CD4-positive, alpha-beta T cell (primary cell): Measurements from ENCODE around the gene CCBE1. TPM values are rescaled to one million over a fixed set of nuclear protein-coding genes. Genes with fewer than 3 reads are reported as not detected.

ENCODE experiments used
- ATAC-seq: fragments of 200-7000 bp; cut with Tn5 transposase; one replicate; pipeline ENCODE4 v1.10.0; 2022; ENCODE audit warnings: mild to moderate bottlenecking; ENCODE audit not compliant: poor library complexity
- CTCF ChIA-PET: fragments of 350-600 bp; sonication (Branson Sonifier 250); formaldehyde crosslinking; loops from one replicate; lab custom pipeline; 2021; ENCODE audit warnings: antibody characterized with exemption, inconsistent platforms; lab: Charles Lee
- POLR2A ChIA-PET: fragments of 350-600 bp; sonication (Branson Sonifier 250); formaldehyde crosslinking; loops from one replicate; lab custom pipeline; 2021; ENCODE audit warnings: antibody characterized with exemption, inconsistent platforms; lab: Charles Lee
- DNase-seq, 14 experiments: peaks; one replicate each; pipeline ENCODE4 v3.0.0-alpha.2; 2013 to 2020; ENCODE audit warnings: mixed read lengths in 2 of 14
- H3K27ac ChIP-seq, 2 donors: one replicate each; pipeline versions ENCODE4 v1.5.1 to v1.7.0; 2013; ENCODE audit warnings: low read length in 2 of 2, low read depth in 1 of 2, mild to moderate bottlenecking in 1 of 2
- H3K27me3 ChIP-seq, 2 experiments: 1 replicate in 1 of 2; 2 replicates in 1 of 2; pipeline versions ENCODE4 v1.6.1 to v1.7.0; 2013; ENCODE audit warnings: low read length in 2 of 2, control low read depth in 1 of 2, mild to moderate bottlenecking in 1 of 2, moderate library complexity in 1 of 2; ENCODE audit not compliant: insufficient read depth in 2 of 2, control insufficient read depth in 1 of 2
- H3K36me3 ChIP-seq: one replicate; pipeline ENCODE4 v1.6.1; 2013; ENCODE audit warnings: low read length, control low read depth; ENCODE audit not compliant: insufficient read depth
- H3K4me1 ChIP-seq: one replicate; pipeline ENCODE4 v1.6.1; 2013; ENCODE audit warnings: low read length, control low read depth; ENCODE audit not compliant: insufficient read depth
- H3K4me3 ChIP-seq: one replicate; pipeline ENCODE4 v1.5.1; 2013; ENCODE audit warnings: mild to moderate bottlenecking, low read length, moderate library complexity
- H3K9me3 ChIP-seq, 2 experiments: 1 replicate in 1 of 2; 2 replicates in 1 of 2; pipeline versions ENCODE4 v1.6.1 to v1.7.0; 2013; ENCODE audit warnings: low read length in 2 of 2, mild to moderate bottlenecking in 2 of 2, control low read depth in 1 of 2, moderate library complexity in 1 of 2; ENCODE audit not compliant: control insufficient read depth in 1 of 2, insufficient read depth in 1 of 2
- H3K27ac Mint-ChIP-seq: one replicate; pipeline ENCODE4 v1.8.0; 2020; ENCODE audit warnings: mixed read lengths
- H3K27me3 Mint-ChIP-seq: one replicate; pipeline ENCODE4 v1.8.0; 2021; ENCODE audit warnings: mixed read lengths
- H3K36me3 Mint-ChIP-seq: one replicate; pipeline ENCODE4 v1.8.0; 2021; ENCODE audit warnings: low read depth, mixed read lengths
- H3K4me1 Mint-ChIP-seq: one replicate; pipeline ENCODE4 v1.8.0; 2021; ENCODE audit warnings: low read depth, mixed read lengths
- H3K4me3 Mint-ChIP-seq: one replicate; pipeline ENCODE4 v1.8.0; 2020; ENCODE audit warnings: mild to moderate bottlenecking, mixed read lengths
- H3K9me3 Mint-ChIP-seq: one replicate; pipeline ENCODE4 v1.8.0; 2020; ENCODE audit warnings: mixed read lengths
- CTCF ChIP-seq: fragments of 200-600 bp; IDR thresholded peaks from one replicate; pipeline ENCODE4 v1.8.0; 2022; ENCODE audit warnings: antibody characterized with exemption, mild to moderate bottlenecking
- intact Hi-C, 2 experiments: fragments of 100-400 bp; cut with DNase I in 1 of 2; cut with micrococcal nuclease in 1 of 2; formaldehyde crosslinking; loops; one replicate each; pipeline versions ENCODE4 v1.15.1 to v1.9.0; 2023 to 2025; cut with DNase I, micrococcal nuclease
- total RNA-seq, 174 experiments: library from RNA in 2 of 174; stranded (reverse) in 2 of 174; gene quantifications; one replicate each; pipeline ENCODE4 v1.2.3 and lab custom pipeline; 2021 to 2026

Gene CCBE1
- total RNA-seq, 2 experiments from 2014 or later, result not detected

- H3K4me3 Mint-ChIP-seq, result no peak overlapping the region
- ATAC-seq (no peak), DNase-seq (no peak)
- peaks cover 8% of the 10 kb centered on the region for H3K27me3 Mint-ChIP-seq
- no peak for TF ChIP-seq CTCF
- no peaks in the 10 kb centered on the region for H3K9me3 Mint-ChIP-seq
- Histone ChIP-seq H3K27ac (no peak overlapping the region), H3K4me3 (no peak overlapping the region), H3K27me3 (no peaks in the 10 kb centered on the region), H3K9me3 (no peaks in the 10 kb centered on the region), H3K4me1 (no peaks in the 10 kb centered on the region), H3K36me3 (no peaks in the 10 kb centered on the region)
- H3K36me3 Mint-ChIP-seq, result no peaks in the 10 kb centered on the region
- intact Hi-C loops, result no loop called here
- CTCF ChIA-PET, result no interaction called here
- no peak overlapping the region for H3K27ac Mint-ChIP-seq
- POLR2A ChIA-PET, result no interaction called here
- no peaks in the 10 kb centered on the region for H3K4me1 Mint-ChIP-seq
Measured at GRCh38 chr18:59681521-59682004, 15.7 kb downstream of the CCBE1 start.

- CTCF ChIA-PET, result no interaction called here
Measured at GRCh38 chr18:59681051-59681450, 16.2 kb downstream of the CCBE1 start.

GRCh38 chr18:59675346-59675745 is 21.9 kb downstream of the CCBE1 start:
- H3K36me3 ChIP-seq, result no peaks in the 10 kb centered on the region
- POLR2A ChIA-PET, result no interaction called here
- H3K9me3 ChIP-seq, result no peaks in the 10 kb centered on the region
- no peak overlapping the region for H3K27ac Mint-ChIP-seq
- DNase-seq, result no peak
- intact Hi-C loops, result no loop called here
- CTCF ChIA-PET, result no interaction called here
- no peaks in the 10 kb centered on the region for H3K27me3 Mint-ChIP-seq
- no peak overlapping the region for H3K4me3 Mint-ChIP-seq
- no peak for TF ChIP-seq CTCF
- ATAC-seq, result no peak
- H3K4me1 Mint-ChIP-seq, result no peaks in the 10 kb centered on the region
- no peaks in the 10 kb centered on the region for H3K36me3 Mint-ChIP-seq
- no peaks in the 10 kb centered on the region for H3K9me3 Mint-ChIP-seq
- H3K27ac ChIP-seq, result no peak overlapping the region
- no peaks in the 10 kb centered on the region for H3K4me1 ChIP-seq
- no peaks in the 10 kb centered on the region for H3K27me3 ChIP-seq
- H3K4me3 ChIP-seq, result no peak overlapping the region

More at GRCh38 chr18:59681051-59681450, 16.2 kb downstream of the CCBE1 start:
- DNase-seq (no peak), ATAC-seq (no peak)
- H3K36me3 Mint-ChIP-seq, result no peaks in the 10 kb centered on the region
- H3K4me3 Mint-ChIP-seq, result no peak overlapping the region
- no peak overlapping the region for H3K27ac Mint-ChIP-seq
- H3K4me1 Mint-ChIP-seq, result no peaks in the 10 kb centered on the region
- H3K4me3 ChIP-seq, result no peak overlapping the region
- POLR2A ChIA-PET, result no interaction called here
- no peaks in the 10 kb centered on the region for H3K9me3 ChIP-seq
- TF ChIP-seq CTCF, result no peak
- no peaks in the 10 kb centered on the region for H3K4me1 ChIP-seq
- H3K27me3 Mint-ChIP-seq, result peaks cover 5% of the 10 kb centered on the region
- H3K36me3 ChIP-seq, result no peaks in the 10 kb centered on the region
- intact Hi-C loops, result no loop called here
- no peaks in the 10 kb centered on the region for H3K27me3 ChIP-seq
- no peaks in the 10 kb centered on the region for H3K9me3 Mint-ChIP-seq
- no peak overlapping the region for H3K27ac ChIP-seq
